Endodermal cell (in vitro differentiated cells): ENCODE data around the gene UNC5B. TPM values are rescaled to one million over a fixed set of nuclear protein-coding genes. Genes with fewer than 3 reads are reported as not detected.

Experiments used
- DNase-seq: peaks from one replicate; pipeline ENCODE4 v3.0.0-alpha.2; 2017
- H3K27ac ChIP-seq: 2 replicates; pipeline ENCODE4 v1.5.1; 2013; ENCODE audit warnings: mild to moderate bottlenecking, low read depth, low read length, moderate library complexity
- H3K27me3 ChIP-seq: 2 replicates; pipeline ENCODE4 v1.6.1; 2013; ENCODE audit warnings: mild to moderate bottlenecking, low read length, moderate library complexity; ENCODE audit not compliant: insufficient read depth, control insufficient read depth, poor library complexity, severe bottlenecking
- H3K36me3 ChIP-seq: 2 replicates; pipeline ENCODE4 v1.7.0; 2013; ENCODE audit warnings: mild to moderate bottlenecking, low read length, moderate library complexity; ENCODE audit not compliant: control insufficient read depth, insufficient read depth
- H3K4me1 ChIP-seq: one replicate; pipeline ENCODE4 v1.7.0; 2013; ENCODE audit warnings: low read length; ENCODE audit not compliant: control insufficient read depth, insufficient read depth
- H3K4me3 ChIP-seq: 2 replicates; pipeline ENCODE4 v1.5.1; 2013; ENCODE audit warnings: mild to moderate bottlenecking, low read length, moderate library complexity
- H3K9ac ChIP-seq: 2 replicates; pipeline ENCODE4 v1.6.1; 2013; ENCODE audit warnings: mild to moderate bottlenecking, low read length, moderate library complexity; ENCODE audit not compliant: poor library complexity, severe bottlenecking; ENCODE audit errors: extremely low read depth
- H3K9me3 ChIP-seq: 2 replicates; pipeline ENCODE4 v1.6.1; 2013; ENCODE audit warnings: mild to moderate bottlenecking, low read length, moderate library complexity; ENCODE audit not compliant: control insufficient read depth
- H3K27ac Mint-ChIP-seq: 2 replicates; pipeline ENCODE4 v1.8.0; 2020; ENCODE audit warnings: mixed read lengths
- H3K27me3 Mint-ChIP-seq: 2 replicates; pipeline ENCODE4 v1.8.0; 2021; ENCODE audit warnings: mild to moderate bottlenecking, mixed read lengths; ENCODE audit not compliant: insufficient read depth
- H3K36me3 Mint-ChIP-seq: 2 replicates; pipeline ENCODE4 v1.8.0; 2020; ENCODE audit warnings: low read depth, mixed read lengths
- H3K4me1 Mint-ChIP-seq: 2 replicates; pipeline ENCODE4 v1.8.0; 2020; ENCODE audit warnings: mixed read lengths
- H3K4me3 Mint-ChIP-seq: 2 replicates; pipeline ENCODE4 v1.8.0; 2020; ENCODE audit warnings: mild to moderate bottlenecking, moderate library complexity, mixed read lengths
- H3K9me3 Mint-ChIP-seq: 2 replicates; pipeline ENCODE4 v1.8.0; 2020; ENCODE audit warnings: mild to moderate bottlenecking, mixed read lengths
- CTCF ChIP-seq: fragments of 200-600 bp; sonication (generic); conservative IDR thresholded peaks from 2 replicates; pipeline ENCODE4 v1.5.0; 2021; ENCODE audit warnings: antibody characterized with exemption, mild to moderate bottlenecking
- WGBS, 2 experiments: methylation state at CpG; one replicate each; pipeline versions ENCODE4 v1.1.5 to v1.1.7; 2013; ENCODE audit warnings: missing lambda C conversion rate in 2 of 2, mixed read lengths in 1 of 2; ENCODE audit not compliant: insufficient coverage in 1 of 2, insufficient read length in 1 of 2; 5-methylcytosine and 5-hydroxymethylcytosine counted together
- total RNA-seq, 2 donors: library from RNA; stranded (reverse); fragmentation: NEBNext Ultra II Directional in 1 of 2; extraction: Animal tissue kit (Norgen Biotek cat#: 25700) in 1 of 2; gene quantifications; 2 replicates in 1 of 2; 3 replicates in 1 of 2; pipeline ENCODE4 v1.2.1, GENCODE V29; 2021

The UNC5B gene
- total RNA-seq, 2 donors from 2014 or later = 9.7 to 14.5 TPM

DNA sequence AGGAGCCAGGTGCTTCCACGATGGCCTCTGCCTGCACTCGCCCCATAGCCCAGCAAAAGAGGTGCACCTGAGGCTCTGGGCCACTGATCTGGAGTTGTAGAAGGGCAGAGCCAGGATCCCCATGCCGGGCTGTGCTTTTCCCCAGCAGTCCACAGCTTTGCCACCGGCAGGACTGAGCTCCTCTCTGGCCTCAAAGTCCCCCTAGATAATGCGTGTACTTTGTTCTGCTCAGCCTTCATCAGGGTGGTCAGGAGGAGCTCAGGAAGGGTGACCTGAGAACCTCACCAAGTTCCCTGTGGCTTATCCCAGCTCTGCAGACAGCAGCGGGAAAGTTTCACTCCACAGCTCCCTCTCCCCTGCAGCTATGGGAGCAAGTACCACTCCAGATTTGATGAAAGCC lies 27.9 kb upstream of the UNC5B start:
- no peaks in the 10 kb centered on the region for H3K9me3 ChIP-seq
- 86 to 92% methylated on average over 6 of the region's 6 CpGs for WGBS, 2 experiments

DNA sequence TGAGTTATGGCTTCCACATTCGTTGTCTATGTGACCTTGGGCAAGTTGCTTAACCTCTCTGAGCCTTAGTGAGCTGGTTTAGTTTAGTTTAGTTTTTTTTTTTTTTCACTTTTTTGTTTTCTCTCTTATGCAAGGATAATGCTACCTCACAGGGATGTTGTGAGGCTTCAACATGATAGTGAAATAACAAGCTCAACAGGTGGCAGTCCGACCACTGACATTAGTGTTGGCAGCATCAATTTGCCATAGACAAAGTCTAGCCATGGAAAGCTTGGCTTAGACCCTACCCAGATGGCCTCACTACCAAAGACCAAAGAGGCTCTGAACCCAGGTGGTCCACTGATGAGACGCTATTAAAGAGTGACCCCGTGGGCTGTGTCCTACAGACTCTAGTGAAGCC lies 27.2 kb upstream of the UNC5B start:
- no peaks in the 10 kb centered on the region for H3K9me3 Mint-ChIP-seq
- H3K27ac Mint-ChIP-seq = no peak overlapping the region
- no peak overlapping the region for H3K4me3 ChIP-seq
- H3K4me1 ChIP-seq = no peaks in the 10 kb centered on the region
- H3K36me3 Mint-ChIP-seq = no peaks in the 10 kb centered on the region
- H3K36me3 ChIP-seq = no peaks in the 10 kb centered on the region
- no peak overlapping the region for H3K4me3 Mint-ChIP-seq
- H3K9ac ChIP-seq = no peak overlapping the region
- no peaks in the 10 kb centered on the region for H3K27me3 ChIP-seq
- WGBS, 2 experiments = 92% methylated on average over 1 to 4 of the region's 4 CpGs
- no peak for DNase-seq
- no peak for TF ChIP-seq CTCF
- no peaks in the 10 kb centered on the region for H3K4me1 Mint-ChIP-seq
- no peak overlapping the region for H3K27ac ChIP-seq
- no peaks in the 10 kb centered on the region for H3K27me3 Mint-ChIP-seq
- H3K9me3 ChIP-seq = no peaks in the 10 kb centered on the region

More for the DNA sequence above, 27.9 kb upstream of the UNC5B start:
- no peaks in the 10 kb centered on the region for H3K27me3 Mint-ChIP-seq
- Histone ChIP-seq H3K4me3 (no peak overlapping the region), H3K9ac (no peak overlapping the region), H3K36me3 (no peaks in the 10 kb centered on the region), H3K27me3 (no peaks in the 10 kb centered on the region), H3K27ac (no peak overlapping the region), H3K4me1 (no peaks in the 10 kb centered on the region)
- no peak overlapping the region for H3K27ac Mint-ChIP-seq
- H3K4me3 Mint-ChIP-seq = no peak overlapping the region
- no peaks in the 10 kb centered on the region for H3K4me1 Mint-ChIP-seq
- no peak for TF ChIP-seq CTCF
- H3K36me3 Mint-ChIP-seq = no peaks in the 10 kb centered on the region
- peak; percentile 30 for DNase-seq
- H3K9me3 Mint-ChIP-seq = no peaks in the 10 kb centered on the region

DNA sequence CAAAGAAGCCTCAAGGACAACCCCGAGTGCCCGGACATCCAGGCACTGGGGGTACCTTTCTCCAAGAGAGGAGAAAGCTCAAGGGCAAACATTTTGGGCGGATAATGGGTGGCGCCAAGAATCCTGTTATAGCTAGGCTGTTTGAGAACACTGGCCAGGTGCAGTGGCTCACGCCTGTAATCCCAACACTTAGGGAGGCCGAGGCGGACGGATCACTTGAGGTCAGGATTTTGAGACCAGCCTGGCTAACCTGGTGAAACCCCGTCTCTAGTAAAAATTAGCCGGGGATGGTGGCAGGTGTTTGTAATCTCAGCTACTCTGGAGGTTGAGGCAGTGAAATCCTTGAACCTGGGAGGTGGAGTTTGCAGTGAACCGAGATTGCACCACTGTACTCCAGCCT lies 25.2 kb upstream of the UNC5B start:
- no peaks in the 10 kb centered on the region for H3K36me3 ChIP-seq
- H3K27ac ChIP-seq = no peak overlapping the region
- DNase-seq = no peak
- H3K27me3 ChIP-seq = no peaks in the 10 kb centered on the region
- no peak overlapping the region for H3K4me3 Mint-ChIP-seq
- no peaks in the 10 kb centered on the region for H3K9me3 Mint-ChIP-seq
- WGBS, 2 experiments = 93 to 96% methylated on average over 10 to 11 of the region's 11 CpGs
- no peak overlapping the region for H3K4me3 ChIP-seq
- no peak for TF ChIP-seq CTCF
- no peaks in the 10 kb centered on the region for H3K9me3 ChIP-seq
- peaks cover 2% of the 10 kb centered on the region for H3K4me1 Mint-ChIP-seq
- H3K9ac ChIP-seq = no peak overlapping the region
- peaks cover 4% of the 10 kb centered on the region for H3K27me3 Mint-ChIP-seq
- H3K27ac Mint-ChIP-seq = no peak overlapping the region
- no peaks in the 10 kb centered on the region for H3K36me3 Mint-ChIP-seq
- H3K4me1 ChIP-seq = no peaks in the 10 kb centered on the region
